Measurements from ENCODE around the gene RBM42.
"Not testable (repeated sequence)": the region's sequence is repeated elsewhere in the genome, so short reads cannot be mapped to it uniquely, and the experiment has no call there.

Gene RBM42, protein sequence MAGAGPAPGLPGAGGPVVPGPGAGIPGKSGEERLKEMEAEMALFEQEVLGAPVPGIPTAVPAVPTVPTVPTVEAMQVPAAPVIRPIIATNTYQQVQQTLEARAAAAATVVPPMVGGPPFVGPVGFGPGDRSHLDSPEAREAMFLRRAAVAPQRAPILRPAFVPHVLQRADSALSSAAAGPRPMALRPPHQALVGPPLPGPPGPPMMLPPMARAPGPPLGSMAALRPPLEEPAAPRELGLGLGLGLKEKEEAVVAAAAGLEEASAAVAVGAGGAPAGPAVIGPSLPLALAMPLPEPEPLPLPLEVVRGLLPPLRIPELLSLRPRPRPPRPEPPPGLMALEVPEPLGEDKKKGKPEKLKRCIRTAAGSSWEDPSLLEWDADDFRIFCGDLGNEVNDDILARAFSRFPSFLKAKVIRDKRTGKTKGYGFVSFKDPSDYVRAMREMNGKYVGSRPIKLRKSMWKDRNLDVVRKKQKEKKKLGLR

DNA sequence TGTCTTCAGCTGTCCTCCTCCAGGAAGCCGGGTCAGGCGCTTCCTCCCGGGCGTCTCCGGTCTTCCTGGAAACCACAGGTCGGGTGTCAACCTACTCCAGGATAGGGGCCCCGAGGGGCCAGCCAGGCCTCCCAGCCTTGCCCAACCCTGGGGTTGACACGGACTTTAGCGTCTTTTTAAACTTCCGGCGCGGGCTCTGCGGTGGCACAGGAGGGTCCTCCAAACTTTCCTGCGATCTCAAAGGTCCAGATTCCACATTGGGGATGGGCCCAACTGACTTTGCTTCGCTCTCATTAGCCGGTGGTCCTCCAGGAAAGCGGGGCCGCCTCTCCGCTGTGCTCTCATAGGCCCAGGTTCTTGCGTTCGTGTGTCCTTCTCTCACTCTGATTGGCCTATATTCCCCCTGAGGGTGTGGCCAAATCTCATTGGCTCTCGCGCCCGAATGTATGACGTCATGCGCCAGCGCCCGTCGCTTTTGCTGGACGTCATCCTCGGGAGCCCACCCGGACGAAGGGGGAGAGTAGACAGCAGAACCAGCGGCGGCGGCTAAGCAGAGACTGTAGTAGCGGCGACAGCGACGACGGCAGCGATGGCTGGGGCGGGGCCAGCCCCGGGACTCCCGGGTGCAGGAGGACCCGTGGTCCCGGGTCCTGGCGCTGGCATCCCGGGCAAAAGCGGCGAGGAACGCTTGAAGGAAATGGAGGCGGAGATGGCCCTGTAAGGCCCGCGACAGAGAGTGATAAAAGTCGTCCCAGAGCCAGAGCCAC lies at the start of gene RBM42:
TSS of gene RBM42 (plus strand) at position 472 of the 767 bp plus-strand sequence. CDS start at position 590, 118 bp downstream.
- peak; percentile 99 for DNase-seq (ENCODE audit: low read depth, low spot score)

DNA sequence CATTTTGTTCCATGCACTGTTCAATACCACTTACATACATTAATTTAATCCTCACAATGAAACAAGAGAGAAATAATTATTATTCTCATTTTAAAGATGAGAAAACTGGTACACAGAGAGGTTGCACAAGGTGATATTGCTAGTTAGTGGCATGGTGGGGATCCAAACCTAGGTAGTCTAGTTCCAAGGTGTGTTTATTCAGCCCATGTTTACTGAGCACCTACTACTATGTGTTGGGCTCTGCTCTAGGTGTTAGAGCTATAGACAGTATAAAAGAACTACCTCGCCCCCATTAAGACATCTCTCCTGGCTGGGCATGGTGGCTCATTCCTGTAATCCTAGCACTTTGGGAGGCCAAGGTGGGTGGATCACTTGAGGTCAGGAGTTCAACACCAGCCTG lies 46.1 kb upstream of the RBM42 start:
- DNase-seq (ENCODE audit: low read depth, low spot score): no peak

DNA sequence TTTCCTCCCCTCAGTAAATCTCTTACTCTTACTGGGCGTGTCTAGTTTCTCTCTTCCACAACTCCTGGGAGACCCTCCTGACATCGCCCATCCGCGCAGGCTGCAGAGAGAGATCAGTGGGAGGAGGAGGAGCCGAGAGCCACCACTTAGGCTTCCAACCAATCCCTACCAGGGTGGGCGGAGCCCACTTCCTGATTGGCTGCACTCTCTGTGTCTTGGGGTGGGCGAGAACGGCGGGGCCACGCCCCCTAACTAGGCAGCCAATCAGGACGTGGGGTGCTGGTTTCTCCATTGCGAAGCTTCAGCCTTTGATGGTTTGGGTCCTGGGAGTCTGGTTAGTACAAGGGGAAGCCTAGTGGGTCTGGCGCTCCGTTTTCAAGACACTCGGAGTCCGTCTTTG lies 43.0 kb upstream of the RBM42 start, which contains the start of gene PMIS2:
TSS of gene PMIS2 (plus strand) at position 326 of the 400 bp plus-strand sequence. CDS start 87 bp downstream, outside the sequence.
- DNase-seq (ENCODE audit: low read depth, low spot score): peak; percentile 44

DNA sequence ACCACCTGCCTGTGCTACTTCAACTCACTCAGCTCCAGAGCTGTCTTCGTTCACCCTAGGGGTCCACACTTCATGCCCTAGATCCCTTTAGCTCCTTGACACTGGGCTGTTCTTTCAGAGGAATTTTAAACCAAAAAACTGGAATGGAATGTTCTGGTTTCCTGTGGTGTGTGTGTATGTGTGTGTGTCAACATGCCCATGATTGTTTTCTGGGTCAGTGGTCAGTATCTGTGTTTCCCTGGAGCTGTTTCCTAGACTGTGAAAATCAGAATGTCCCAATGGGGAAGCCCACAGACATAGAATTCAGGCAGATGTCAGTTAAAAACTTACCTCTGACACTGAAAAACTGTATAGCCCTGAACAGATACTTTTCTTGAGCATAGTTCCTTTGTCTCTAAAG lies 41.5 kb upstream of the RBM42 start:
- DNase-seq (ENCODE audit: low read depth, low spot score): no peak

DNA sequence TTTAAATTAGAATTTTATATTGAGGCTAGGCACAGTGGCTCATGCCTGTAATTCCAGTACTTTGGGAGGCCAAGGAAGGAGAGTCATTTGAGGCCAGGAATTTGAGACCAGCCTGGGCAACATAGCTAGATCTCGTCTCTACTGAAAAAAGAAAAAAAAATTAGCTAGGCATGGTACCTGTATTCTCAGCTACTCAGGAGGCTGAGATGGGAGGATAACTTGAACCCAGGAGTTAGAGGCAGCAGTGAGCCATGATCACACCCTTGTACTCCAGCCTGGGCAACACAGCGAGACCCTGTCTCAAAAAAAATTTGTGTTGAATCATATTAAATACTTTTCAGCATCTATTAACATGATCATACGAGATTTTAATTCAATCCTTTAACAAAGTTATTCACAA lies 38.0 kb upstream of the RBM42 start:
- no peak for DNase-seq (ENCODE audit: low read depth, low spot score)

DNA sequence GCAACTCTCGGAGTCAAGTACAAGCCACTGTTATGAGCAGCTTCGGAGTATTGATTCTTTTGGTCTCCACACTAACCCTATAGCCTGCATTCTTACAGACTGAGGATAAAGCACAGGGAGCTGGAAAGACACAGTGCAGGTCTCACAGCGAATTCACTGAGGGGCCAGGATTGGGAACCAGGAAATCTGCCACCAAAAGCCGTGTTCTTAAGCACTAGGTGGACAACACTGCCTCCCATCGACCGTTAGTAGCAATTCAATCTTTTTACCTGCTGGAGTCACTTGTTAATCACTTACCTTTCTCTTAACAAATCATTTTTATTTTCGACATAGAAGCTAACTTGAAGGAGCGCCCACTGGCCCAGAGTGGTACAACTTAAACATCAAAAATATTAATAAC lies 36.6 kb upstream of the RBM42 start:
- peak; percentile 50 for DNase-seq (ENCODE audit: low read depth, low spot score)

DNA sequence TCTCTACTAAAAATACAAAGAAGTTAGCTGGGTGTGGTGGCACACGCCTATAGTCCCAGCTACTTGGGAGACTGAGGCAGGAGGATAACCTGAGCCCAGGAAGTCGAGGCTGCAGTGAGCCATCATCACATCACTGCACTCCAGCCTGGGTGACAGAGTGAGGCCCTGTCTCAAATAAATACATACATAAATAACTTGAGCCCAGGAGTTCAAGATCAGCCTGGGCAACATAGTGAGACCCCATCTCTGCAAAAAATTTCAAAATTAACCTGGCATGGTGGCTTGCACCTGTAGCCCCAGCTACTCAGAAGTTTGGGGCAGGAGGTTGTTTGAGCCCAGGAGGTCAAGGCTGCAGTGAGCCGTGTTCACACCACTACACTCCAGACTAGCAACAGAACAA lies 33.8 kb upstream of the RBM42 start:
- not testable (repeated sequence) for DNase-seq (ENCODE audit: low read depth, low spot score)

DNA sequence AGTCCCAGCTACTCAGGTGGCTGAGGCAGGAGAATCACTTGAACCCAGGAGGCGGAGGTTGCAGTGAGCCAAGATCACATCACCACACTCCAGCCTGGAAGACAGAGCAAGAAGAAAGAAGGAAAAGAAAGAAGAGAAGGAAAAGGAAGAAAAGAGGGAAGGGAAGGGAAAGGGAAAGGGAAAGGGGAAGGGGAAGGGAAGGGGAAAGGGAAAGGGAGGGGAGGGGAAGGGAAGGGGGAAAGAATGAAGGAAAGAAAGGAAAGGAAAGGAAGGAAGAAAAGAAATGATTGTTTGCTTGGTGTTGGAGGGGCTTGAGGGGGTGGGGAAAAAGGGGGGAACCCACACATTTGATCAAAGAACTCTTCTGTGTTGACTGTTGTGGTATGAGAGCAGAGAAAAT lies 32.9 kb upstream of the RBM42 start:
- DNase-seq (ENCODE audit: low read depth, low spot score): no peak

DNA sequence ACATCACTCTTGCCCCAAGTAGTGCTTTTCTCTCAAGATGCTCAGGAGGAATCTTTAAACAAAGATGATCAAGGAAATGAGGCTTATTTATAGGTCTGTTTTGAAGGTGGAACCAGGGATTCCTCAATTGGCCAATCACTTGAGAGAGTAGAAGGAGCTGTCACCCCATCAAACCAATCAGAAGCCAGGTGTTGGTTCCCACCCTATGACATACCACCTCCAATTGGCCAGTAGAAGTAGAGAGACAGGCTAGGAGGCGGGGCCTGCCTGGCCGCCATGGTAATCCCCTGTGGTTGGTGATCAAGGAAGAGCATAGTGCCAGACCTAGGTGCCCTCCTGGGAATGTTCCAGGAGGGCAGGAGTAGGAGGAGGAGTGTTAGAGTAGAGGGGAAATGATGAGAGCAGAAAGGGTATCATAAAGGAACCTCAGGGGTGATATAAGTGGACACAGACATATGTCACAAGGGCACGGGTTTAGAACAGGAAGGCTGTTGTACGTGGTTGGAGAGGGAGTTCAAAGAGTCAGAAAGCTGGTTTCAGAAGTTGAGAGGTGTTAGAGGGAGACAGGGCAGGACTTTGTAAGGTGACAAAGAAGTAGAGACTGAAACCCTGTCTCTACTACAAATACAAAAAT lies 32.4 kb upstream of the RBM42 start:
- peak; percentile 30 for DNase-seq (ENCODE audit: low read depth, low spot score)

DNA sequence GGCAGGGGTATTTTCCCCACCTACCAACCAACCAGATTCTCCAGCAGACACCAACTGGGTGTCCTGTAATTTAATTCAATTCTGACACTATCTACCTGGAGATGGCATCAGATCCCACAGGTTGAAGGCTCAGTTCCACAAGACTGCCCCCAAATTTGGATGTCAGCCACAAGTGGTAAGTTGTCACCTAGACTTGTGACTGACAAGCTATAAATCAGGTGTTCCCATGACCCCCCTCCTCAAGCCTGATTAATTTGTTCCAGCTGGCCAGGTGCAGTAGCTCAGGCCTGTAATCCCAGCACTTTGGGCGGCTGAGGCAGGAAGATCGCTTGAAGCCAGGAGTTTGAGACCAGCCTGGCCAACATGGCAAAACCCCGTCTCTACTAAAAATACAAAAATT lies 26.9 kb upstream of the RBM42 start:
- DNase-seq (ENCODE audit: low read depth, low spot score): no peak

DNA sequence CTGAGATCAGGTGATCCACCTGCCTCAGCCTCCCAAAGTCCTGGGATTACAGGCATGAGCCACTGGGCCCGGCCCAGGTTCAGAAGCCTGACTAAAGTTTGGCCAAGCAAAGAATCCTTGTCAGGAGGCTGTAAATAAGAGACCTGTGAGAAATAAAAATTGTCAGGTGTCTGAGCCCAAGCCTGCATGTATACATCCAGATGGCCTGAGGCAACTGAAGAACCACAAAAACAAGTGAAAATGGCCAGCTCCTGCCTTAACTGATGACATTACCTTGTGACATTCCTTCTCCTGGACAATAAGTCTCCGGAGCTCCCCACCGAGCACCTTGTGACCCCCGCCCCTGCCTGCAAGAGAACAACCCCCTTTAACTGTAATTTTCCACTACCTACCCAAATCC lies 24.4 kb upstream of the RBM42 start:
- DNase-seq (ENCODE audit: low read depth, low spot score): peak; percentile 60

DNA sequence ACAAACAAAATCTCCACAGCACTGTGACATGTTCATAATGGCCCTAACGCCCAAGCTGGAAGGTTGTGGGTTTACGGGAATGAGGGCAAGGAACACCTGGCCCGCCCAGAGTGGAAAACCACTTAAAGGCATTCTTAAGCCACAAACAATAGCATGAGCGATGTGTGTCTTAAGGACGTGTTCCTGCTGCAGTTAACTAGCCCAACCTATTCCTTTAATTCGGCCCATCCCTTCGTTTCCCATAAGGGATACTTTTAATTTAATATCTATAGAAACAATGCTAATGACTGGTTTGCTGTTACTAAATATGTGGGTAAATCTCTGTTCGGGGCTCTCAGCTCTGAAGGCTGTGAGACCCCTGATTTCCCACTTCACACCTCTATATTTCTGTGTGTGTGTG lies 21.7 kb upstream of the RBM42 start:
- DNase-seq (ENCODE audit: low read depth, low spot score): not testable (repeated sequence)

DNA sequence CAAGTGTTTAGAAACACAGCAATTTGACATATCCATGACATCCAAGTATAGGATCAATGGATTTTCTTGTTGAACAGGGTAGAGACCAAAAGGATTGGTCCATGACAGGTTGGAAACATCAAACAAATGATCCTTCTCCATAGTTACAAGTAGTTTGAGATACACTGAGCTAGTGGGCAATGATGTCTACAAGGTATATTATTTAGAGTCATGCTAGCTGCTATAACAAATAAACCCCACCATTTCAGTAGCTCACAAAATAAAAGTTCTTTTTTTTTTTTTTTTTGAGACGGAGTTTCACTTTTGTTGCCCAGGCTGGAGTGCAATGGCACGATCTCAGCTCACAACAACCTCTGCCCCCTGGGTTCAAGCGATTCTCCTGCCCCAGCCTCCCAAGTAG lies 21.2 kb upstream of the RBM42 start:
- DNase-seq (ENCODE audit: low read depth, low spot score): no peak

DNA sequence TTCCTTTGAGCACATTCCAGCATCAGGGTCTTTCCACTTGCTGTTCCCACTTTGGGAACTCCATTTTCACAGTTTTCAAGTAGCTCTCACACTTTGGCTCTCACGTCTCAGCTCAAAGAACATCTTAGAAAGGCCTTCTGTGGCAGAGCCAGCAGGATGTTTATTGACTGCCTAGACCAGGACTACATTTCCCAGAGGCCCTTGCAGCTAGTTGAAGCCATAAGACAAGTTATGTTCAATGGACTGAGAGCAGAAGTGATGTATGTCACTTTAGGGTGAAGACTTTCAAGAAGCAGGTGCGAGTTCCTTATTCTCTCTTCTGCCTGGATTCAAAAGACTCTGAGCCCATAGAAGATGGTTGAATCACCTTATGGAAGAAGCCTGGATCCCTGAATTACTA lies 20.6 kb upstream of the RBM42 start:
- DNase-seq (ENCODE audit: low read depth, low spot score): no peak

DNA sequence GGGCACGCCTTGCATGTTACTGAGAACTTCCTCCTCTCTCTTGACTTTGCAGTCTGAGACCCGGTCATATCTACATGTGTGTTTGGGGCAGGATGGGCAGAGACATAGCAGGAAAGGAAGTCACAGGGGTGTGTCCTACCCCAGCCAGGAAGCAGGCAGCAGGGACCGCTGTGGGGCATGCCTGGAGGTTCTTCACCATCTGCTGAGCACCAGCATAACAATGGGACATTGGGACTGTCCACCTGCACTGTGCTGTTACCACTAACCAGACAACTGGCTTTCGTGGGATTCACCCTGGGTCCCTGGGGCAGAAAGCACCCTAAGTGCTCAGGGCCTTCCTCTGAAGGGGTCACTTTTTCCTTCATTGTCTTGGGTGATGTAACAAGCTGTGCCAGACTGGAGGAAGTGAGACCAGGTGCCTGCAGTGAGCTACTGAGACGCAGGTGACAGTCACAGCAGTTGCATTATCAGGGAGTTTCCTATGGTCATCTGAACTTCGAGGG lies 18.9 kb upstream of the RBM42 start:
- DNase-seq (ENCODE audit: low read depth, low spot score): no peak

DNA sequence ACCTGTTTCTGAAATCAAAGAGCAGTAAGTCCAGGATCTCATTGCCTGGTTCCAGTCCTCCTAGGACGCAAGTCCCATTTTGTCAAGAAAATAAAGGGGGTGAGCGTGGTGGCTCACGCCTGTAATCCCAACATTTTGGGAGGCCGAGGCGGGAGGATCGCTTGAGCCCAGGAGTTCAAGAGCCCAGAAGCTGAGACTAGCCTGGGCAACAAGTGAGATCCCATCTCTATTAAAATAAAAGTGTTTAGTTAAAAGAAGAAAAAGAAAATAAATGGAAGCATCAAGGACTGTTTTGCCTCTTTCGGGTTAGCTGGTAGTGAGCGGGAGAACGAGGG lies 16.6 kb upstream of the RBM42 start:
- no peak for DNase-seq (ENCODE audit: low read depth, low spot score)

DNA sequence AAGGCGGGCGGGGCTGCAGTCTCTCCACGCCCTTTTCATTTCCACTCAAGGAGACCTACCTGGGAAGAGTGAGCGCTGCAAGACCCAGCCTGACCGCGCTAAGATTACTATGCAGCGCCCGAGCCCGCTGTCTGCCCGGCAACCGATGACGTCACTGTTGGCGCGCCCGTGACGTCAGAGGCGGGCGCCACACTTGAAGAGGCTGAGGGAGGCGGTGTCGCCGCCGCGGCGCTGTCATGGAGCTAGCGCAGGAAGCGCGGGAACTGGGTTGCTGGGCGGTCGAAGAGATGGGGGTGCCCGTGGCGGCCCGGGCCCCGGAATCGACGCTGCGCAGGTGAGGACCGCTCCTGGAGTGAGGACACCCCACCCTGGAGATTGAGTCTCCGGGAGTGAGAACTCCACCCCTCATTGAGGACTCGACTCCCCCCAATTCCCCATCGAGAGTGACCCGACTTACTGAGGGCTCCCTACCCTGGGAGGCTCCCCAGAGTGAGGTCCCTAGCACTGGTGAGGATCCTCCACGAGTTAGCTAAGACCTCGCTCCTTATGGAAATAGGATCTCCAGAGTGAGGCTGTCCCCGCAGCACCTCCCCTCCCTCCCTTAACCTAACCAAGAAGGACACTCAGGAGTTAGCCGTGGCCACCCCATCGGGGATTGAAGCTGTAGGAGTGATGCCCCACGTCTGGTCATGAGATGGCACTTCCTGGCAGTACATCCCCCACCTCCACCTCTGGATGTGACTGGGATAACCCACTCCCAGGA lies 16.1 kb upstream of the RBM42 start, which contains the start of gene HAUS5:
TSS of gene HAUS5 (plus strand) at position 177 of the 763 bp plus-strand sequence. CDS start at position 237, 60 bp downstream.
- DNase-seq (ENCODE audit: low read depth, low spot score): peak; percentile 98

DNA sequence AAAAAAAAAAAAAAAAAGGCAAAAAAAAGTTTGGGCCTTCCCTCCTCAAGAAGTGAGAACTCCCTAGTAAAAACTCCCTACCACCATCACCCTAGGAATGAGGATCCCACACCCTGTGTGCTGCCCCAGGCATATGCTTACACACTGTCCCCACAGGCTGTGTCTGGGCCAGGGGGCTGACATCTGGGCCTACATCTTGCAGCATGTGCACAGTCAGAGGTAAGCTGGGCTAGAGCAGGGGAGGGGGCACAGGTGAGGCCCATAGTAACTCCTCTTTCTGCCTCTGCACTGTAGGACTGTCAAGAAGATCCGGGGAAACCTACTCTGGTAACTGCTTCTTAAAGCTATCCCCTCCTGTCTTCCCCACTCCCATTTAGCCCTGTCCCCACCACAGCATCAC lies 15.3 kb upstream of the RBM42 start:
- no peak for DNase-seq (ENCODE audit: low read depth, low spot score)

DNA sequence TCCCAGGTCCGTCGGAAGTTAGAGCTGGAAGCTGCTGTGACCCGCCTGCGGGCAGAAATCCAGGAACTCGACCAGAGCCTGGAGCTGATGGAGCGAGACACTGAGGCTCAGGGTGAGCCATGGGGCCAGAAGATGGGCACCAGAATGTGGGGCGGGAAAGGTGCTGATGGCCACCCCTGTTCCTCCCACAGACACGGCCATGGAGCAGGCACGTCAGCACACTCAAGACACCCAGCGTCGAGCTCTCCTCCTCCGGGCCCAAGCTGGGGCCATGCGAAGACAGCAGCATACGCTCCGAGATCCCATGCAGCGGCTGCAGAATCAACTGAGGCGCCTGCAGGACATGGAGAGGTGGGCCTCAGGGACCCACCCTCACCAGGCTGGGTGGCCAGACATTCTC lies 13.8 kb upstream of the RBM42 start:
- no peak for DNase-seq (ENCODE audit: low read depth, low spot score)

DNA sequence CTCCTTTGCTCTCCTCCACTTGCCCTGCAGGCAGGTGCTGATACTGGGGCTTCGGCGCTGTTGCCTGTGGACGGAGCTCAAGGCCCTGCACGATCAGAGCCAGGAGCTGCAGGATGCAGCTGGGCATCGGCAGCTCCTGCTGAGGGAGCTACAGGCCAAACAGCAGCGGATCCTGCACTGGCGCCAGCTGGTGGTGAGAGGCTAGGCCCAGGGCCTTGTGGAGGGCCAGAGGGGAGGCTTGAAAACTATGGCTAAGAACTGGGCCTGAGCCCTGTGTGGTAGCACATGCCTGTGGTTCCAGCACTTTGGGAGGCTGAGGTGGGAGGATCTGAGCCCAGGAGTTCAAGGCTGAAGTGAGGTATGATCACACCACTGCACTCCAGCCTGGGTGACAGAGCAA lies 10.0 kb upstream of the RBM42 start:
- peak; percentile 50 for DNase-seq (ENCODE audit: low read depth, low spot score)

DNA sequence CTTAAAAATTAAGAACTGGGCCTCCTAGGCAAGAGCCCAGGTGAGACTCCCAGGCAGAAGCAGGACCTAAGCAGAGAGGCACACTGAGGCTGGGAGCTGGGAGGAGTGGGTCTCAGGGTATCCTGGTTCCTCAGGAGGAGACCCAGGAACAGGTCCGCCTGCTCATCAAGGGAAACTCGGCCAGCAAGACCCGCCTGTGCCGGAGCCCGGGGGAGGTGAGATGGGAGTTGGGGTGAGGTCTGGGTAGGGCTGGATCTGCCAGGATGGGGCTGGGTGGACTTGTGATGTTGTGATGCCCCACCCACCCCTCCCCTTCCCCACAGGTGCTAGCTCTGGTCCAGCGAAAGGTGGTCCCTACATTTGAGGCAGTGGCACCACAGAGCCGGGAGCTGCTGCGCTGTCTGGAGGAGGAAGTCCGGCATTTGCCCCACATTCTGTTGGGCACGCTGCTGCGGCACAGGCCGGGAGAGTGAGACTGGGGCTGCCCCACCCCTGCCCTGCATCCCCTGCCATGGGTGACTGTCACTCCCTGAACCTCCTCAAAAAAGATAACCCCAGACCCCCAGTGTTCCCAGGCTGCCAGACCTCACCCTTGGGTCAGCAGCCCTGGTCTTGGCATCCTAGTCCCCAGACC lies 9.4 kb upstream of the RBM42 start:
- no peak for DNase-seq (ENCODE audit: low read depth, low spot score)
